Gastrocnemius medialis (tissue), 4 donors: ENCODE data around the gene DUS1L. TPM values are rescaled to one million over a fixed set of nuclear protein-coding genes. Genes with fewer than 3 reads are reported as not detected.

Experiments
- ATAC-seq, 2 donors: fragments of 150-250 bp; one replicate each; pipeline ENCODE4 v1.9.1; 2016
- DNase-seq, 2 donors: peaks; one replicate each; pipeline ENCODE4 v3.0.0-alpha.2; 2019
- H3K27ac ChIP-seq, 4 donors: fragments of 200-600 bp; sonication (generic); 1 replicate in 1 of 4; 2 replicates in 3 of 4; pipeline ENCODE4 v1.5.1; 2016 to 2018; ENCODE audit warnings: mild to moderate bottlenecking in 2 of 4, moderate library complexity in 1 of 4
- H3K27me3 ChIP-seq, 3 donors: fragments of 200-600 bp; sonication (generic) in 2 of 3; 1 replicate in 1 of 3; 2 replicates in 2 of 3; pipeline versions ENCODE4 v1.5.1 to v1.6.0; 2016 to 2019; ENCODE audit warnings: mild to moderate bottlenecking in 1 of 3, moderate library complexity in 1 of 3
- H3K36me3 ChIP-seq, 2 donors: fragments of 200-600 bp; sonication (generic) in 1 of 2; one replicate each; pipeline ENCODE4 v1.5.1; 2017 to 2018
- H3K4me1 ChIP-seq, 2 donors: fragments of 200-600 bp; sonication (generic) in 1 of 2; one replicate each; pipeline ENCODE4 v1.5.1; 2016 to 2017; ENCODE audit warnings: mild to moderate bottlenecking in 2 of 2
- H3K4me3 ChIP-seq, 4 donors: fragments of 200-600 bp; sonication (generic) in 3 of 4; 1 replicate in 1 of 4; 2 replicates in 3 of 4; pipeline ENCODE4 v1.5.1; 2016 to 2019; ENCODE audit warnings: mild to moderate bottlenecking in 2 of 4
- H3K9me3 ChIP-seq, 3 donors: fragments of 200-600 bp; sonication (generic) in 2 of 3; 1 replicate in 1 of 3; 2 replicates in 2 of 3; pipeline ENCODE4 v1.5.1; 2016 to 2019
- CTCF ChIP-seq, 5 experiments: fragments of 450-650 bp in 3 of 5; fragments of 200-600 bp in 2 of 5; sonication (generic) in 2 of 5; IDR thresholded peaks in 4 of 5; conservative IDR thresholded peaks in 1 of 5; 1 replicate in 4 of 5; 2 replicates in 1 of 5; pipeline ENCODE4 v1.5.1; 2016 to 2019; ENCODE audit warnings: antibody characterized with exemption in 5 of 5, mild to moderate bottlenecking in 3 of 5, moderate library complexity in 3 of 5
- POLR2A ChIP-seq, 2 donors: fragments of 450-650 bp; IDR thresholded peaks; one replicate each; pipeline ENCODE4 v1.6.1; 2017; ENCODE audit warnings: antibody characterized with exemption in 2 of 2, mild to moderate bottlenecking in 2 of 2, moderate library complexity in 2 of 2
- in situ Hi-C, 4 donors: fragments of 200-750 bp; cut with MboI; loops; one replicate each; pipeline versions ENCODE4 v1.15.0 to v1.8.0; 2017; ENCODE audit warnings: low sequenced_read_pairs in 4 of 4
- intact Hi-C: fragments of 100-400 bp; cut with DNase I; formaldehyde crosslinking; loops from one replicate; pipeline ENCODE4 v1.15.1; 2023; ENCODE audit warnings: low total_unique reads
- total RNA-seq, 4 donors: library from RNA; depleted of rRNA; stranded (reverse); fragments of >200 nt; gene quantifications; one replicate each; pipeline versions ENCODE4 v1.1.0 to v1.2.3, GENCODE V29; 2016

Gene DUS1L
- total RNA-seq, 4 donors from 2014 or later = 54.6 to 119 (median 83.2) TPM

DNA sequence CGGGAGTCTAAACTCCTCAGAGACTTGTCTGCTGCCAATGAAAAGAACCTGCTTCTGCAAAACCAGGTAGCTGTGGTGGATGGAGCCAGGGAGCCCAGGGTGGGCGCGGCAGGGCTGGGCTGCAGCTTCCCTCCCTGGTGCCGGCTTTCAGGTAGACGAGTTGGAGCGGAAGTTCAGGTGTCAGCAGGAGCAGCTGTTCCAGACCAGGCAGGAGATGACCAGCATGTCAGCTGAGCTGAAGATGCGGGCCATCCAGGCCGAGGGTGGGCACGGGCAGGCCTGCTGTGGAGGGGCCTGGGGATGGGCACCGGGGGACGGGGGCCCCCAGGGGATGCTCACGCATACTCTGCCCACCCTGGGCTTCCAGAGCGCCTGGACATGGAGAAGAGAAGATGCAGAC is 37.4 kb downstream of the DUS1L start:
- ATAC-seq (no peak), DNase-seq (no peak)
- H3K4me1 ChIP-seq = peaks cover 9 to 31% of the 10 kb centered on the region in 2 donors
- no peaks in the 10 kb centered on the region for H3K9me3 ChIP-seq
- in situ Hi-C loops = loop anchor here in 1 of 4 donors (25.0 kb wide), 1 partner anchor 109 kb away; no protein-coding TSS in a partner anchor
- intact Hi-C loops = no loop called here
- no peak overlapping the region for H3K4me3 ChIP-seq
- H3K27me3 ChIP-seq = peaks cover 10 to 14% (median 11%) of the 10 kb centered on the region in 3 donors
- no peak for TF ChIP-seq POLR2A (IDR thresholded peaks at IDR 0.05)
- TF ChIP-seq CTCF (IDR thresholded peaks at IDR 0.05 in 4 of 5, conservative IDR thresholded peaks at IDR 0.05 in 1 of 5) = no peak
- H3K36me3 ChIP-seq = no peaks in the 10 kb centered on the region
- no peak overlapping the region for H3K27ac ChIP-seq

GRCh38 chr17:82025401-82026107 is 40.0 kb downstream of the DUS1L start:
- Histone ChIP-seq H3K27ac (no peak overlapping the region), H3K4me3 (no peak overlapping the region), H3K27me3 (peaks cover 0 to under 1% (median 0%) of the 10 kb centered on the region in 3 donors), H3K9me3 (no peaks in the 10 kb centered on the region), H3K4me1 (peaks cover 19 to 39% of the 10 kb centered on the region in 2 donors), H3K36me3 (no peaks in the 10 kb centered on the region)
- TF ChIP-seq POLR2A (IDR thresholded peaks at IDR 0.05) (no peak), CTCF (IDR thresholded peaks at IDR 0.05 in 4 of 5, conservative IDR thresholded peaks at IDR 0.05 in 1 of 5) (no peak)
- DNase-seq (no peak), ATAC-seq (no peak)
- intact Hi-C loops (no loop called here), in situ Hi-C loops (loop anchor here in 1 of 4 donors (25.0 kb wide), 1 partner anchor 112 kb away; no protein-coding TSS in a partner anchor)

DNA sequence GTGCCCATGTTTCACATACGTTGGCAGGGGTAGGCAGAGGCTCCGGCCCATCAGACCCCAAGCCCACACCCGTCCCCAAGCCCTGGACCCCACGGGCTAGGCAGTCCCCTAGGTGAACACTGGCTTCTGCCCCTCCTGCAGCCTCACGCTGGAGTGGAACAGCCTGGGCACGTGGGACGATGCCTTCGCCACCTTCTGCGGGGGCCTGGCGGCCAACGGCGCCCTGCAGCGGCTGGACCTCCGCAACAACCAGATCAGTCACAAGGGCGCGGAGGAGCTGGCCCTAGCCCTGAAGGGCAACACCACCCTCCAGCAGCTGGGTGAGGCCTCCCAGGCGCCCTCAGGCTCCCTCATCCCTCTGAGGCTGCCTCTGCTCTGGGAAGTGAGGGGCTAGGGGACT is 40.7 kb downstream of the DUS1L start:
- Histone ChIP-seq H3K9me3 (no peaks in the 10 kb centered on the region), H3K36me3 (no peaks in the 10 kb centered on the region), H3K4me3 (no peak overlapping the region), H3K27me3 (no peaks in the 10 kb centered on the region), H3K4me1 (peaks cover 19 to 37% of the 10 kb centered on the region in 2 donors), H3K27ac (no peak overlapping the region)
- in situ Hi-C loops = loop anchor here in 2 of 4 donors (5.0 to 25.0 kb wide), 2 partner anchors 63 to 112 kb away; partner anchors contain the start of gene NOTUM (in 1 of the 2)
- no peak for DNase-seq
- ATAC-seq = no peak
- TF ChIP-seq CTCF (IDR thresholded peaks at IDR 0.05 in 4 of 5, conservative IDR thresholded peaks at IDR 0.05 in 1 of 5) = no peak
- TF ChIP-seq POLR2A (IDR thresholded peaks at IDR 0.05) = no peak
- intact Hi-C loops = no loop called here

DNA sequence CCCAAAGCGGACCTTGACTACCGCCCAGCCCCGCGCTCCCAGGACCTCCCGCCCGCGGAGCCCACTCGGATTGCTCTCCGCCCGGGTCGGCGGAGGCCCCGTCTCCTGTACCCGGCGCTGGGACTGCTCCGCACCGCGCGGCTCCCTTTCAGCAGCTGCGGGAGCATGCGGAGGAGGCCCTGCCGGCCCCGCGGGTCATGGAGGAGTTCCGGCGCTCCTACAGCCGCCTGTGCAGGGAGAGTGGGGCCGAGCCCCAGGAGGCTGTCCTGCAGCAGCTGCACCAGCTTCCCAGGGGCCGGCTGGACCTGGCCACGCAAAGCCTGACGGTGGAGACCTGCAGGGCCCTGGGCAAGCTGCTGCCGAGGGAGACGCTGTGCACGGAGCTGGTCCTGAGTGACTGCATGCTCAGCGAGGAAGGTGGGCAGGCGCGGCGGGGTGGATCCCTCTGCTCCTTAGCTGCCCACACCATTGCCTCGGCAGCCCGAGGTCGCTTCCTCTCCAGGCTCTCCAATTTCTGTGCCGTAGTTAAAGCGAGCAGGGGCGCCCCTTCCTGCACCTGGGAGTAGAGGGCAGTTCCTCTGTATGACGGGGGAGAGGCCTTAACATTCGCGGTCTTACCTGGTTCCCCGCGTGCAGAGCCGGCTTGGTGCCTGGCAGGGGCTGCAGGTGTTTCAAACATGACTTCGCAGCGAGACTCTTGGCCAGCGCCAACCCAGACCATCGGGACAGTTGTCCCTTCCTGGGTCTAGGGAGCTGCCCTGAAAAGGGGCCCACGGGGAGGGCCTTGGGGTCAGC is 42.0 kb downstream of the DUS1L start:
- intact Hi-C loops = loop anchor here (1.0 kb wide), 3 partner anchors 14 to 163 kb away; partner anchors contain the start of genes ASPSCR1, DCXR and P4HB
- H3K9me3 ChIP-seq = no peaks in the 10 kb centered on the region
- in situ Hi-C loops = loop anchor here in 1 of 4 donors (5.0 kb wide), 1 partner anchor 61 kb away; the partner anchor contains the start of gene NOTUM
- H3K27me3 ChIP-seq = no peaks in the 10 kb centered on the region
- peaks cover 25 to 48% of the 10 kb centered on the region in 2 donors for H3K4me1 ChIP-seq
- DNase-seq (no peak), ATAC-seq (peak in 1 of 2 donors; percentile 4)
- H3K4me3 ChIP-seq = peak overlapping the region; percentile 76 to 92 (median 84)
- no peaks in the 10 kb centered on the region for H3K36me3 ChIP-seq
- H3K27ac ChIP-seq = peak overlapping the region; percentile 19 to 56 (median 30)
- TF ChIP-seq POLR2A (IDR thresholded peaks at IDR 0.05) = no peak
- TF ChIP-seq CTCF (IDR thresholded peaks at IDR 0.05 in 4 of 5, conservative IDR thresholded peaks at IDR 0.05 in 1 of 5) = no peak
